Measurements from ENCODE around the gene DRG2.

The DRG2 gene

GRCh38 chr17:18087610-18088491 is at the start of gene DRG2:
TSS of gene DRG2 (plus strand) at chr17:18087948. CDS start at chr17:18088024, 76 bp downstream.
- DNase-seq (ENCODE audit: extremely low read depth in 1 of 2, low read depth in 1 of 2) = peak; percentile 76 to 78

- no peak for DNase-seq (ENCODE audit: extremely low read depth in 1 of 2, low read depth in 1 of 2)
Measured at GRCh38 chr17:18038149-18038850, 49.4 kb upstream of the DRG2 start.

GRCh38 chr17:18038861-18039534 is 48.8 kb upstream of the DRG2 start, which contains the start of the genes ATPAF2 and GID4:
TSS of gene ATPAF2 (minus strand) at chr17:18039168. CDS start at chr17:18039013, 155 bp downstream.
TSS of gene GID4 (plus strand) at chr17:18039408. CDS start at chr17:18039465, 57 bp downstream.
- DNase-seq (ENCODE audit: extremely low read depth in 1 of 2, low read depth in 1 of 2) = peak; percentile 99 to 100

GRCh38 chr17:18039535-18040260 is 48.0 kb upstream of the DRG2 start:
- DNase-seq (ENCODE audit: extremely low read depth in 1 of 2, low read depth in 1 of 2) = no peak

- no peak for DNase-seq (ENCODE audit: extremely low read depth in 1 of 2, low read depth in 1 of 2)
Measured at GRCh38 chr17:18040261-18040858, 47.4 kb upstream of the DRG2 start.

GRCh38 chr17:18041776-18042175 is 46.0 kb upstream of the DRG2 start:
- DNase-seq (ENCODE audit: extremely low read depth in 1 of 2, low read depth in 1 of 2) = no peak

GRCh38 chr17:18042983-18043382 is 44.8 kb upstream of the DRG2 start:
- no peak for DNase-seq (ENCODE audit: extremely low read depth in 1 of 2, low read depth in 1 of 2)

GRCh38 chr17:18043491-18043890 is 44.3 kb upstream of the DRG2 start:
- DNase-seq (ENCODE audit: extremely low read depth in 1 of 2, low read depth in 1 of 2) = no peak

- DNase-seq (ENCODE audit: extremely low read depth in 1 of 2, low read depth in 1 of 2) = no peak
Measured at GRCh38 chr17:18044609-18045008, 43.1 kb upstream of the DRG2 start.

- DNase-seq (ENCODE audit: extremely low read depth in 1 of 2, low read depth in 1 of 2) = no peak
Measured at GRCh38 chr17:18045691-18046350, 41.9 kb upstream of the DRG2 start.

GRCh38 chr17:18055597-18055996 is 32.2 kb upstream of the DRG2 start:
- DNase-seq (ENCODE audit: extremely low read depth in 1 of 2, low read depth in 1 of 2) = no peak

- DNase-seq (ENCODE audit: extremely low read depth in 1 of 2, low read depth in 1 of 2) = no peak
Measured at GRCh38 chr17:18056214-18056613, 31.5 kb upstream of the DRG2 start.

- no peak for DNase-seq (ENCODE audit: extremely low read depth in 1 of 2, low read depth in 1 of 2)
Measured at GRCh38 chr17:18059283-18059682, 28.5 kb upstream of the DRG2 start.

GRCh38 chr17:18064053-18064452 is 23.7 kb upstream of the DRG2 start:
- no peak for DNase-seq (ENCODE audit: extremely low read depth in 1 of 2, low read depth in 1 of 2)

GRCh38 chr17:18065546-18065945 is 22.2 kb upstream of the DRG2 start:
- DNase-seq (ENCODE audit: extremely low read depth in 1 of 2, low read depth in 1 of 2) = no peak

- no peak for DNase-seq (ENCODE audit: extremely low read depth in 1 of 2, low read depth in 1 of 2)
Measured at GRCh38 chr17:18066866-18067265, 20.9 kb upstream of the DRG2 start.

- no peak for DNase-seq (ENCODE audit: extremely low read depth in 1 of 2, low read depth in 1 of 2)
Measured at GRCh38 chr17:18069101-18069500, 18.6 kb upstream of the DRG2 start.

- DNase-seq (ENCODE audit: extremely low read depth in 1 of 2, low read depth in 1 of 2) = no peak
Measured at GRCh38 chr17:18070861-18071340, 16.8 kb upstream of the DRG2 start.

GRCh38 chr17:18071751-18072150 is 16.0 kb upstream of the DRG2 start:
- no peak for DNase-seq (ENCODE audit: extremely low read depth in 1 of 2, low read depth in 1 of 2)
